Activated CD4-positive, alpha-beta T cell treated with anti-CD3 and anti-CD28 coated beads for 48 hours (primary cell): ENCODE results near the gene CHIC2.

Experiments used
- DNase-seq: peaks from one replicate; pipeline ENCODE4 v3.0.0-alpha.2; 2020

The CHIC2 gene

GRCh38 chr4:53997898-53998297, 66.5 kb downstream of the CHIC2 start:
- DNase-seq, result no peak

- DNase-seq, result no peak
Measured at GRCh38 chr4:53994382-53995102, 69.9 kb downstream of the CHIC2 start.

- DNase-seq, result no peak
Measured at GRCh38 chr4:53992785-53993184, 71.6 kb downstream of the CHIC2 start.

- DNase-seq, result no peak
Measured at GRCh38 chr4:53991821-53992220, 72.6 kb downstream of the CHIC2 start.

- DNase-seq, result no peak
Measured at GRCh38 chr4:53990641-53991040, 73.8 kb downstream of the CHIC2 start.

GRCh38 chr4:53987761-53988171, 76.6 kb downstream of the CHIC2 start:
- DNase-seq, result no peak

GRCh38 chr4:53986062-53986461, 78.3 kb downstream of the CHIC2 start:
- DNase-seq, result no peak

- no peak for DNase-seq
Measured at GRCh38 chr4:53981567-53981966, 82.8 kb downstream of the CHIC2 start.

GRCh38 chr4:53981066-53981465, 83.3 kb downstream of the CHIC2 start:
- DNase-seq, result no peak

GRCh38 chr4:53974561-53974960, 89.8 kb downstream of the CHIC2 start:
- DNase-seq, result no peak

GRCh38 chr4:53967986-53968385, 96.4 kb downstream of the CHIC2 start:
- DNase-seq, result no peak

GRCh38 chr4:53963781-53964180, 100.6 kb downstream of the CHIC2 start:
- DNase-seq, result no peak

GRCh38 chr4:53963336-53963735, 101.1 kb downstream of the CHIC2 start:
- no peak for DNase-seq

GRCh38 chr4:53962516-53963225, 101.7 kb downstream of the CHIC2 start:
- no peak for DNase-seq

GRCh38 chr4:53961351-53961750, 103.1 kb downstream of the CHIC2 start:
- DNase-seq, result no peak

GRCh38 chr4:53960843-53961242, 103.6 kb downstream of the CHIC2 start:
- DNase-seq, result no peak
